ENCODE data around the gene PPP1R15B. TPM values are rescaled to one million over a fixed set of nuclear protein-coding genes. Genes with fewer than 3 reads are reported as not detected.

Gene PPP1R15B
- total RNA-seq, 1 donor, result 49.7 TPM

DNA sequence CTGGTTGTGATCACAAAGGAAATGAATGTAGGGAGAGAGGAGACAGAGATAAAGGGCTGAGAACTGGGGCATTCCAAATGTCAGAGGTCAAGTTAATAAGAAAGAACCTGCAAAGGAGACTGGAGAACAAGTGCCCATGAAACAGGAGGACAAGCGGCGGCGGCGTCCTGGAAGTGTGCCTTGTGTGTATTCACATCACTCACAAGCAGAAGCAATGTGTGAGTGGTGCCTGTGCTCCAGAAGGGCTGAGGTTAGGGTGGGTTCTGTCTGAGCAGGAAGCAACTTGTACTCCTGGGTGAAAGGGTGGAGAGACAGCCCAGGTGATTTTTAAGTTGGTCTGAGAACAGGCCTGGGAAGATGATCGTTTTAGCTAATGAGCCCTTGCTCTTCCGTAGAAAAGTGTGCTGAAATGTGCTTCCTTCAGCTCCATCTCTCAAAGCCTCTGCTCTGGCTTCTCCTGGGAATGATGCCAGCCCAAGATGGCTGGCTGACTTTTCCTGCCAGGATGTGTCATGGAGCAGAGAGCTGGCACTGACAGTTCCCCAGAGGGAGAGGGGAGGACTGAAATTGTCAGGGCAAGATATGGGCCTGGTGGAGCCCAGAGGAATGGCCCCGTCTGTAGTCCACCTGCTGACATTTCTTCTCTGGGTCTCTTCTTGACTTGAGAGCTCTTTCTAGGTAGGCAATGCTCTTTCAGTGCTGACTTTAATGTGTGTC is 26.8 kb downstream of the PPP1R15B start:
- TF ChIP-seq, protein P1, sequence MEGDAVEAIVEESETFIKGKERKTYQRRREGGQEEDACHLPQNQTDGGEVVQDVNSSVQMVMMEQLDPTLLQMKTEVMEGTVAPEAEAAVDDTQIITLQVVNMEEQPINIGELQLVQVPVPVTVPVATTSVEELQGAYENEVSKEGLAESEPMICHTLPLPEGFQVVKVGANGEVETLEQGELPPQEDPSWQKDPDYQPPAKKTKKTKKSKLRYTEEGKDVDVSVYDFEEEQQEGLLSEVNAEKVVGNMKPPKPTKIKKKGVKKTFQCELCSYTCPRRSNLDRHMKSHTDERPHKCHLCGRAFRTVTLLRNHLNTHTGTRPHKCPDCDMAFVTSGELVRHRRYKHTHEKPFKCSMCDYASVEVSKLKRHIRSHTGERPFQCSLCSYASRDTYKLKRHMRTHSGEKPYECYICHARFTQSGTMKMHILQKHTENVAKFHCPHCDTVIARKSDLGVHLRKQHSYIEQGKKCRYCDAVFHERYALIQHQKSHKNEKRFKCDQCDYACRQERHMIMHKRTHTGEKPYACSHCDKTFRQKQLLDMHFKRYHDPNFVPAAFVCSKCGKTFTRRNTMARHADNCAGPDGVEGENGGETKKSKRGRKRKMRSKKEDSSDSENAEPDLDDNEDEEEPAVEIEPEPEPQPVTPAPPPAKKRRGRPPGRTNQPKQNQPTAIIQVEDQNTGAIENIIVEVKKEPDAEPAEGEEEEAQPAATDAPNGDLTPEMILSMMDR (IDR thresholded peaks at IDR 0.05; ENCODE audit: insufficient read depth, low read depth, low read length), result no peak
- DNase-seq (ENCODE audit: low read depth), result no peak
- no peak overlapping the region for H3K4me3 ChIP-seq (ENCODE audit: low read depth, low read length)

DNA sequence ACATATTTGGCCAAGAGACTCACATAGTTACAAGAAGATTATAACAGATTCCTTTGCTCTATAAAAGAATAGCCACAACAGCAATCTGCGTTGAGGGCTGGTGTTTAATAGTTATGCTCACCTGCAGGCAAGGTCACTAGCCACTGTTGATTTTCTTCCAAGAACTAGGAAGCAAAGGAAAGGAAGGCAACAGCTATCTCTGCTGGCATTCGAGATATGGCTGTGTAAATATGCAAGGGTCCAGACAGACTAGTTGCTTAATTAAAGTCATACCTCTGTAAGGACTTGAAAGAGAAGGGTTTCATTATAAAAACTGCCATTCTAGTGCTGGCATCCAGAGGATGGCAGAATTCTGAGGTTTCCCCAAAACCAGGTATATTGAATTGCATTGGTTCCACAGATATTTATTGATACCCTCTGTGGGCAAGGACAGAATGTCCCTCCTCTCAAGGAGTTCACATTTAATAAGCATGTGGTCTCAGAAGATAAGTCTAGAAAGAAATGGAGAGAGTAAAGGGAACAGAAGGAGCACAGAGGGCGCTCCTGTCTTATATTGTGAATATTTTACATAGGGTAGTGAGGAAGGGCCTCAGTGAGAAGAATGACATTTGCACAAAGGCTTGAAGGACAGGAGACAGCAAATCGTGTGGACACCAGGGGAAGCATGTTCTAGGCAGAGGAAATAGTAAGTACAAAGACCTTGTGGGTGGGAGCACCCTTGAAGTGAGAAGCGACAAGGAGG is 28.3 kb downstream of the PPP1R15B start:
- H3K4me3 ChIP-seq (ENCODE audit: low read depth, low read length), result no peak overlapping the region
- no peak for DNase-seq (ENCODE audit: low read depth)
- TF ChIP-seq, protein P1 (IDR thresholded peaks at IDR 0.05; ENCODE audit: insufficient read depth, low read depth, low read length), result no peak

DNA sequence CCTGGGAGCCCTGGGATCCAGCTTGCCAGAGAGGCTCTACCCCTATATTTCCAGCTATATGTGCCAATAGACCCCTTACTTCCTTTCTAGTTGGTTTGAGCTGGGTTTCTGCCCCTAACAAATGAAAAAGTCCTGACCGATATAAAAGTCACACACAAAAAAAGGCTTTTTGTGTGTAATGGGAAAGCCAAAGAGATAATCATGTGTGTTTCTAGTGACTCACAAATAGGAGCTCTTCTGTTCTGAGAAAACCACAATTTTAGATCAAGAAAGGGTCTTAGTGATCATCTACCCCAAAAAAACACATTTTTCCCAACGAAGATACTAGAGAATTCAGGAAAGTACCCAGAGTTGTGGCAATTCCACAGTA is 28.9 kb downstream of the PPP1R15B start:
- DNase-seq (ENCODE audit: low read depth), result no peak
- TF ChIP-seq, protein P1 (IDR thresholded peaks at IDR 0.05; ENCODE audit: insufficient read depth, low read depth, low read length), result no peak
- peak overlapping the region; percentile 14 for H3K4me3 ChIP-seq (ENCODE audit: low read depth, low read length)

DNA sequence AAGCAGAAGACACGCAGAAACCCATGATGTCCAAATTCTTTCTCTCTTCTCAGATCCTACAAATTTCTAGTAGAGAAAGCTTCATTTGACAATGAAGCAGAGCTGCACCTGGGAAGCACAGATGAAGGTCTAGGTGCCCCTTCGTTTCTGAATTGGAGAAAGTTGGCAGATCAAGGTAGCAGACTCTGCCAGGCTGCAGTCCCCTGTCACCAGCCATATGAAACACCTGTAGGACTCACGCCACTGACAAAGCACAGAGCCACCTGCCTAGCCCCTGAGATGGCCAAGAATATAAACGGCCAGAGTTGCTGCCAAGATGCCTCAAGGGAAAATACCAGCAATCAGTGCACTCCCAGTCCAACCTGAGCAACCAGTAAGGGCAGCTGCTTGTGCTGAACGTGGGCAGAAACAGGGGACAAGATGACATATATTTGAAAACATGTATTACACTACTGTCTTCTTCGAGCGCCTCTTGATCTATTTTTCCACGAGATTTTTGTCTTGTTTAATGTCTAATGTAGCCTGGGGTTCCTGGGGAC is 31.3 kb downstream of the PPP1R15B start:
- DNase-seq (ENCODE audit: low read depth), result no peak
- TF ChIP-seq, protein P1 (IDR thresholded peaks at IDR 0.05; ENCODE audit: insufficient read depth, low read depth, low read length), result no peak
- H3K4me3 ChIP-seq (ENCODE audit: low read depth, low read length), result no peak overlapping the region

DNA sequence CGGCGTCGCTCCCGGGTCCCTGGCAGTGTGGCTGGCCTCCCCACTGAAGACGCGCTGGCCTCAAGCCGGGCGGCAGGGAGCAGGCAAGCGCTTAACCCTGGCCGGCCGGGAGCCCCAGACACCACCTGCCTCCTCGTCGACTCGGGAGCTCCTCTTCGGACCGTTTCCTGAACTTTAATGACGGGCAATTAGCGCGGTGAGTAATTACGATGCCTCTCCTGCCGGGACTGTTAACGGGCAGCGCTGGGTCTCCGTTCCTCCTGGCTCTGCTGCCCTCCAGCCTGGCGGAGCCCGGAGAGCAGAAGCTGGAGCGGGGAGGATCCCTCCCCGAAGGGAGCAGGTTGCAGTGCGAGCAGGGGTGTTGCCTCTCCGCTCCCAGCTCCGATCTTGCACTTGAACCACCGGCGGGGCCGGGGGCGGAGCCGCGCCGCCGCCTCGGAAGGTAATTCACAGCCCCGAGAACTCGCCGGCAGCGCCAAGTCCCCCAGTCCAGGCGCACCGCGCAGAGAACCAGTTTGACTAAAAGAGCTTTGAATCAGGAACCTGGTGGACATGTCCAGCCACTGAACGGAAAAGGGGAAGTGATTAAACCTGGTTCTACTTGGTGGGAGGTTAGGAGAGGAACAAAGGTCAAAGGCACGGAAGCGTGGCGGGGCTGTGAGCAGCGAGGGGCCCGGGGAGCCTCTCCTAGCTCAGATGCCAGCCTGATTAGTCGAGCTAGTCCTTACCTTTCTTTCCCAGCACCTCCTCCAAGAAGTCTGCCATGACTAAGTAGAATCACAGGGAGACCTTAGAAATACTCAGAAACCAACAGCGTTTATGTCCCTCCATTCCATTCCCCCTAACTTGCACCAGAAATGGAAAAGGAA is 33.6 kb downstream of the PPP1R15B start:
- peak overlapping the region; percentile 55 for H3K4me3 ChIP-seq (ENCODE audit: low read depth, low read length)
- TF ChIP-seq, protein P1 (IDR thresholded peaks at IDR 0.05; ENCODE audit: insufficient read depth, low read depth, low read length), result no peak
- peak; percentile 11 for DNase-seq (ENCODE audit: low read depth)

Data from fibroblast of villous mesenchyme (primary cell).